AG04449 (cell line): ENCODE data around the gene MFAP4.

Experiments used
- CTCF ChIA-PET: fragments of 350-600 bp; formaldehyde crosslinking; extraction: SDS; loops from one replicate; lab custom pipeline; 2021; ENCODE audit warnings: antibody characterized with exemption; lab: Yijun Ruan, JAX
- POLR2A ChIA-PET: fragments of 400-600, 350-600 bp; formaldehyde crosslinking; extraction: SDS; loops from one replicate; lab custom pipeline; 2020; ENCODE audit warnings: antibody characterized with exemption, inconsistent platforms; lab: Yijun Ruan, JAX
- DNase-seq: peaks from one replicate; pipeline ENCODE4 v3.0.0-alpha.2; 2010; ENCODE audit warnings: low read depth, low spot score
- H3K4me3 ChIP-seq: 2 replicates; pipeline ENCODE4 v1.5.1; 2011; ENCODE audit warnings: low read depth, mild to moderate bottlenecking, control low read depth, low read length
- TF ChIP-seq, protein P1 (sequence below): IDR thresholded peaks from one replicate; pipeline ENCODE4 v1.5.1; 2011; ENCODE audit warnings: mild to moderate bottlenecking, moderate library complexity, low read length, control low read depth, inconsistent platforms; ENCODE audit not compliant: insufficient read depth; ENCODE audit errors: missing control alignments

The MFAP4 gene

DNA sequence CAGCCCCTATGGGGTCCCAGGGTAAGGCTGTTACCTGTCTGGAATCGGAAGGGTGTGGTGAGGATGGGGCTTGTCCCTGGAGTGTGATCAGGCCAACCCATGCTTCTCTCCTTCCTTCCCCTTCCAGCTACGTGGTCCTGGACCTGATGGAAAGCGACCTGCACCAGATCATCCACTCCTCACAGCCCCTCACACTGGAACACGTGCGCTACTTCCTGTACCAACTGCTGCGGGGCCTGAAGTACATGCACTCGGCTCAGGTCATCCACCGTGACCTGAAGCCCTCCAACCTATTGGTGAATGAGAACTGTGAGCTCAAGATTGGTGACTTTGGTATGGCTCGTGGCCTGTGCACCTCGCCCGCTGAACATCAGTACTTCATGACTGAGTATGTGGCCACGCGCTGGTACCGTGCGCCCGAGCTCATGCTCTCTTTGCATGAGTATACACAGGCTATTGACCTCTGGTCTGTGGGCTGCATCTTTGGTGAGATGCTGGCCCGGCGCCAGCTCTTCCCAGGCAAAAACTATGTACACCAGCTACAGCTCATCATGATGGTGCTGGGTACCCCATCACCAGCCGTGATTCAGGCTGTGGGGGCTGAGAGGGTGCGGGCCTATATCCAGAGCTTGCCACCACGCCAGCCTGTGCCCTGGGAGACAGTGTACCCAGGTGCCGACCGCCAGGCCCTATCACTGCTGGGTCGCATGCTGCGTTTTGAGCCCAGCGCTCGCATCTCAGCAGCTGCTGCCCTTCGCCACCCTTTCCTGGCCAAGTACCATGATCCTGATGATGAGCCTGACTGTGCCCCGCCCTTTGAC, 6.3 kb downstream of the MFAP4 start:
- TF ChIP-seq, protein P1, sequence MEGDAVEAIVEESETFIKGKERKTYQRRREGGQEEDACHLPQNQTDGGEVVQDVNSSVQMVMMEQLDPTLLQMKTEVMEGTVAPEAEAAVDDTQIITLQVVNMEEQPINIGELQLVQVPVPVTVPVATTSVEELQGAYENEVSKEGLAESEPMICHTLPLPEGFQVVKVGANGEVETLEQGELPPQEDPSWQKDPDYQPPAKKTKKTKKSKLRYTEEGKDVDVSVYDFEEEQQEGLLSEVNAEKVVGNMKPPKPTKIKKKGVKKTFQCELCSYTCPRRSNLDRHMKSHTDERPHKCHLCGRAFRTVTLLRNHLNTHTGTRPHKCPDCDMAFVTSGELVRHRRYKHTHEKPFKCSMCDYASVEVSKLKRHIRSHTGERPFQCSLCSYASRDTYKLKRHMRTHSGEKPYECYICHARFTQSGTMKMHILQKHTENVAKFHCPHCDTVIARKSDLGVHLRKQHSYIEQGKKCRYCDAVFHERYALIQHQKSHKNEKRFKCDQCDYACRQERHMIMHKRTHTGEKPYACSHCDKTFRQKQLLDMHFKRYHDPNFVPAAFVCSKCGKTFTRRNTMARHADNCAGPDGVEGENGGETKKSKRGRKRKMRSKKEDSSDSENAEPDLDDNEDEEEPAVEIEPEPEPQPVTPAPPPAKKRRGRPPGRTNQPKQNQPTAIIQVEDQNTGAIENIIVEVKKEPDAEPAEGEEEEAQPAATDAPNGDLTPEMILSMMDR, result no peak
- H3K4me3 ChIP-seq, result no peak overlapping the region
- CTCF ChIA-PET, result interaction anchor here (1.5 to 4.4 kb wide), 3 partner anchors 15 to 66 kb away, joined by 7 to 42 read pairs (median 7); partner anchors contain the start of gene B9D1
- DNase-seq, result no peak
- POLR2A ChIA-PET, result no interaction called here

DNA sequence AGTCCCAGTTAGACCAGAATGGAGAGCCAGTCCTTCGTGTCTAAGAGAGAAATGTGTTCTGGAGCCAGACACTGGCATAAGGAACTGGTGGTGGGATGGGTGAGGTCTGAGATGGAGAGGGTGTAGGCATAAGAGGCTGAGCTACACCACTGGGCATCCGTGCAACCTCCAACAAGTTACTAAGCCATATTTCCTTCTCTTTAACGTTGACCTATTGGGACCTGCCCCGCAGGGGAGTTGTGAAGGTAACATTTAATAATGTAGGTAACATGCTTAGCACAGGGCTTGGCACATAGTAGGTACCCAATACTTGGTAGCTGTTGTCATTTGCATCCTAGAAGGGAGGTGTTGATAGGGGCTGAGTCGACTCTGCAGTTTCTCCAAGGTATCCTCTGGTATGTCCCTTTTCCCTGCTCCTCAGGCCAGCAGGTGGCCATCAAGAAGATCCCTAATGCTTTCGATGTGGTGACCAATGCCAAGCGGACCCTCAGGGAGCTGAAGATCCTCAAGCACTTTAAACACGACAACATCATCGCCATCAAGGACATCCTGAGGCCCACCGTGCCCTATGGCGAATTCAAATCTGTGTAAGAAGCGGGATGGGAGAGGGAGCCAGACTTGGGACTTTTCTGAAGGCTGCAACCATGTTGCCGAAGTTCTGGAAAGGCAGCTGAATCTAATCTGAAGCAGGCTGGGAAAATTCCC, 7.5 kb downstream of the MFAP4 start:
- TF ChIP-seq, protein P1, result no peak
- peak overlapping the region; percentile 86 for H3K4me3 ChIP-seq
- ChIA-PET POLR2A (interaction anchor here (2.5 kb wide), 1 partner anchor 8 kb away, joined by 39 read pairs; the partner anchor contains the start of gene MFAP4), CTCF (interaction anchor here (1.1 to 4.4 kb wide), 5 partner anchors 9 to 68 kb away, joined by 3 to 42 read pairs (median 7); partner anchors contain the start of gene B9D1)
- no peak for DNase-seq

DNA sequence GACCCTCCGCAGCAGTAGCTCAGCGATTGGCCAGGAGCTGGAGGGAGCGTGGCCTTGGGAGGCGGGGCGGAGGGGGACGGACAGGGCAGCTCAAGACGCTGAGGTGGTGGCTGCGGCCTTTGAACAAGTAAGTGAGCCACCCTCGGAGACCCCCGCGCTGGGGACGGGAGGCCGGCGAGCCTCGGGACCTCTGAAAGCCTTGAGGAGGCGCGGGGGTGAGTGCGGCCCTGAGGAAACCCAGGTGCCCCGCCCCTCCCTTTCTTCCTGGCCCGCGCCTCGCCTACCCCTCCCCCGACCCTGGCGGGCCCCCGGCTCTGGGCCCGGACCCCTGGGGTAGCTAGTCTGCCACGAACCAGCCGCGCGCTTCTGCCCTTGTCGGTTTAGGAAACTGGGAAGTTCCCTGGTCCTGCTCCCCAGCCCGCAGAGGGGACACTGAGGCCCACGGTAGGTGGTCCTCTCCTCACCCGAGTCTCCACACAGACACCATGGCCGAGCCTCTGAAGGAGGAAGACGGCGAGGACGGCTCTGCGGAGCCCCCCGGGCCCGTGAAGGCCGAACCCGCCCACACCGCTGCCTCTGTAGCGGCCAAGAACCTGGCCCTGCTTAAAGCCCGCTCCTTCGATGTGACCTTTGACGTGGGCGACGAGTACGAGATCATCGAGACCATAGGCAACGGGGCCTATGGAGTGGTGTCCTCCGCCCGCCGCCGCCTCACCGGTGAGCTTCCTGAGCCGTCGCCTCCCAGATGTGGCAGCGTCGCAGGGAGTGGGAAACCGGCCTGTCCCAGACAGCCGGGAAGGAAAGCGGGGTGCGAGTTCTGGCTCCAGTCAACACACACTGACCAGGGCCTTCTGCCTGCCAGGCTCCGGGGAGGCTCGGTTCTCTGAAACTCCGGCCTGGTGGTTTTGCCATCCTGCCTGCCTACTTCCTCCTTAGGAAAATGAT, 8.3 kb downstream of the MFAP4 start, which contains the start of gene MAPK7:
Gene MAPK7 (plus strand): TSS at position 83 of the 945 bp plus-strand sequence. CDS start 403 bp downstream, at position 486.
- POLR2A ChIA-PET, result interaction anchor here (1.1 to 2.5 kb wide), 6 partner anchors 9 to 69 kb away, joined by 5 to 39 read pairs (median 14); partner anchors contain the start of genes B9D1 and MFAP4
- TF ChIP-seq, protein P1, result no peak
- DNase-seq, result no peak
- CTCF ChIA-PET, result interaction anchor here (0.9 to 4.4 kb wide), 13 partner anchors 8 to 388 kb away, joined by 3 to 42 read pairs (median 4); partner anchors contain the start of genes B9D1 and MFAP4
- peak within 1 kb of the TSS; percentile 87 for H3K4me3 ChIP-seq

DNA sequence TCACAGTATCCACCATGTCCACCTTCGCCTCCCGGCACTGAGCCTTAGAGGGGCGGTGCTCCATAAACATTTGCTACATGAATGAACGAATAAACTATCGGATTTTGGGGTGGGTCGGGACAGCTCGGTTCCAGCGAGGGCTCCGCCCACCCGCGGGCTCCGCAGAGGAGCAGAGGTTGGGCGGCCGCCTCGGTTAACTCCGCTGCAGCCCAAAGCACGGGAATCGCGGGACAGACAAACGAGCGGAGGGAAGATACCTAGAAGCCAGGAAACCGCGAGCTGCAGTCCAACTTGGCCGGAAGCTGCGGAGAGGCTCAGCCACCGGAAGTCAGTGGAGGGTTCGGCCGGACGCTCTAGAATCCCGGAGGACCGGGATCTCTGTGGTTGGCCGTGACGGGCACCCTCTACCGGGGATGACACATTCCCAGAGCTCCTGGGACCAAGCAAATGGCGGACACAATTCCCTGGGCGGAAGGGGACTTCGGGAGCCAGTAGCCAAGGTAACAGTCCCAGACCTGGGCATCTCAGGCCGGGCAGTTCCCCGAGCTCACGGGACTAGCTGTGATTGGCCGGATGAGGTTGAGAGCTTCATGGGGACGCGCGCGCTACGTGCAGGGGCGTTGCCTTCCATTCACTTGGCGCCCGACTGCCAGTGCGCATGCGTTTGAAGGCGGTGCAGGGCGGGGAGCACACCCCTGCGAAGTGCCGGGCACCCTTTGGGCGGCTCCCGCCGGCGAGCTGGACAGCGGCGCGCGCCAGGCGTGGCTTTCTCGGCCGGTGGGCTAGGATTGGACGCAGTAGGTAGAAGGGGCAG, 9.2 kb downstream of the MFAP4 start:
- H3K4me3 ChIP-seq, result peak overlapping the region; percentile 87
- TF ChIP-seq, protein P1, result peak; percentile 9
- CTCF ChIA-PET, result interaction anchor here (0.9 to 4.4 kb wide), 13 partner anchors 9 to 389 kb away, joined by 3 to 42 read pairs (median 4); partner anchors contain the start of genes B9D1 and MFAP4
- DNase-seq, result peak; percentile 90
- POLR2A ChIA-PET, result interaction anchor here (0.8 to 2.5 kb wide), 9 partner anchors 10 to 70 kb away, joined by 3 to 39 read pairs (median 9); partner anchors contain the start of genes B9D1 and MFAP4

DNA sequence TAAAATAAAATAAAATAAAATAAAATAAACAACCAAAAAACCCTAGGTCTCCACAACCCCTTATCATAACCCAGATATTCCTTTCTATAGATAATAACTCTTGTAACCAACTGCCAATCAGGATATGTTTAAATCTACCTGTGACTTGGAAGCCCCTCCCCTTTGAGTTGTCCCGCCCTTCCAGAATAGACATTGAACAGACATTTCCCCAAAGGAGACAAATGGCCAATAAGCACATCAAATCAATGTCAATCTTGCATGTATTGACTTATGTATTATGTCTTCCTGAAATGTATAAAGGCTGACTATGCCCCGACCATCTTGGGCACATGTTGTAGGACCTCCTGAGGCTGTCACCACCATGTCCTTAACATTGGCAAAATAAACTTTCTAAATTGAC, 10.2 kb downstream of the MFAP4 start:
- TF ChIP-seq, protein P1, result no peak
- ChIA-PET POLR2A (interaction anchor here (0.8 to 2.5 kb wide), 7 partner anchors 11 to 71 kb away, joined by 3 to 39 read pairs (median 9); partner anchors contain the start of genes B9D1 and MFAP4), CTCF (interaction anchor here (1.3 to 4.4 kb wide), 5 partner anchors 8 to 136 kb away, joined by 4 to 42 read pairs (median 10); partner anchors contain the start of gene B9D1)
- peak overlapping the region; percentile 87 for H3K4me3 ChIP-seq
- DNase-seq, result no peak
